HepG2 (cell line): ENCODE measurements around the gene C9orf78. TPM values are rescaled to one million over a fixed set of nuclear protein-coding genes. Genes with fewer than 3 reads are reported as not detected.
A peak's percentile ranks its signal among the peaks of the same experiment; 100 is the strongest.

Experiments used
- FOSL1 ChIP-seq: sonication (generic); formaldehyde crosslinking; IDR thresholded peaks from 2 replicates; pipeline ENCODE4 v1.9.0; 2021; ENCODE audit warnings: missing genetic modification reagents, borderline replicate concordance
- GMEB2 ChIP-seq: IDR thresholded peaks from 2 replicates; pipeline ENCODE4 v1.6.1; 2016; ENCODE audit warnings: missing biosample characterization, missing genetic modification reagents, low read depth
- HDAC6 ChIP-seq: fragments of 200-600 bp; sonication (generic); IDR thresholded peaks from 2 replicates; pipeline ENCODE4 v1.7.0; 2017; ENCODE audit warnings: mild to moderate bottlenecking, antibody characterized with exemption, low read length, low read depth
- HMG20A ChIP-seq: IDR thresholded peaks from 2 replicates; pipeline ENCODE4 v1.6.1; 2016; ENCODE audit warnings: borderline replicate concordance
- HNF1A ChIP-seq, 2 experiments: sonication (generic) in 1 of 2; formaldehyde crosslinking in 1 of 2; IDR thresholded peaks; 2 replicates each; pipeline versions ENCODE4 v1.4.0 to v1.6.1; 2016 to 2020; ENCODE audit warnings: borderline replicate concordance in 1 of 2, low read depth in 1 of 2, mild to moderate bottlenecking in 1 of 2, missing genetic modification reagents in 1 of 2
- IRF2 ChIP-seq: IDR thresholded peaks from 2 replicates; pipeline ENCODE4 v1.6.1; 2018; ENCODE audit warnings: missing genetic modification reagents, missing compliant biosample characterization
- KAT8 ChIP-seq: IDR thresholded peaks from 2 replicates; pipeline ENCODE4 v1.6.1; 2016; ENCODE audit warnings: missing genetic modification reagents, missing compliant biosample characterization
- MLLT10 ChIP-seq: sonication (generic); formaldehyde crosslinking; IDR thresholded peaks from 2 replicates; pipeline ENCODE4 v1.4.0; 2020; ENCODE audit warnings: missing genetic modification reagents
- NFAT5 ChIP-seq: sonication (generic); formaldehyde crosslinking; IDR thresholded peaks from 2 replicates; pipeline ENCODE4 v1.4.0; 2020; ENCODE audit warnings: missing genetic modification reagents
- NONO ChIP-seq, 2 experiments: fragments of 450-650 bp in 1 of 2; sonication (generic) in 1 of 2; formaldehyde crosslinking in 1 of 2; IDR thresholded peaks in 1 of 2; conservative IDR thresholded peaks in 1 of 2; 2 replicates each; pipeline versions ENCODE4 v1.6.1 to v1.8.0; 2017 to 2022; ENCODE audit warnings: mild to moderate bottlenecking in 1 of 2, missing genetic modification reagents in 1 of 2, moderate library complexity in 1 of 2
- POGK ChIP-seq: sonication (generic); formaldehyde crosslinking; conservative IDR thresholded peaks from 2 replicates; pipeline ENCODE4 v1.8.0; 2022; ENCODE audit warnings: mild to moderate bottlenecking, moderate library complexity, missing genetic modification reagents
- TFE3 ChIP-seq: IDR thresholded peaks from 2 replicates; pipeline ENCODE4 v1.6.1; 2016
- YEATS2 ChIP-seq: sonication (generic); formaldehyde crosslinking; IDR thresholded peaks from 2 replicates; pipeline ENCODE4 v1.4.0; 2020; ENCODE audit warnings: missing genetic modification reagents, borderline replicate concordance
- polyA plus RNA-seq, 8 experiments: library from polyadenylated mRNA; depleted of rRNA in 3 of 8; stranded (reverse) in 7 of 8; unstranded in 1 of 8; fragments of >200 nt; fragmentation: Illumina TruSeq in 4 of 8; extraction: Trizol in 4 of 8; gene quantifications; 2 replicates each; pipeline versions ENCODE4 v1.2.1 to v1.2.3, GENCODE V29; 2011 to 2016; ENCODE audit warnings: low read depth in 4 of 8, missing spikeins in 1 of 8, mixed read lengths in 1 of 8; ENCODE audit not compliant: insufficient read depth in 1 of 8
- total RNA-seq, 5 experiments: library from RNA; depleted of rRNA; stranded (reverse); fragments of >200 nt; fragmentation: Illumina TruSeq; extraction: Trizol; gene quantifications; 2 replicates each; pipeline ENCODE4 v1.2.3, GENCODE V29; 2016; ENCODE audit warnings: low read depth in 1 of 5

Gene C9orf78
- total and polyA plus RNA-seq, 2 of the 13 experiments (the other 11 are each of a cell fraction or from before 2014, with no cell fraction given), result 18.4 to 35.5 TPM

GRCh38 chr9:129823935-129824601 is 11.0 kb downstream of the C9orf78 start, which contains the start of gene TOR1A (continued):
- no peak; the same call in 1 of the 2 replicates for TF ChIP-seq HNF1A (IDR thresholded peaks at IDR 0.05; ENCODE audit: low read depth)
- peak; percentile 69; the same call in 1 of the 2 replicates for TF ChIP-seq HNF1A (CRISPR knock-in tag; IDR thresholded peaks at IDR 0.05; ENCODE audit: borderline replicate concordance)
- no peak for TF ChIP-seq MLLT10
- no peak for TF ChIP-seq NONO (IDR thresholded peaks at IDR 0.05)
- TF ChIP-seq NONO (CRISPR knock-in tag; conservative IDR thresholded peaks at IDR 0.05), result peak; percentile 91
- TF ChIP-seq GMEB2 (CRISPR knock-in tag), result 0 out of 2 replicates have a peak, but pooled peaks have one; percentile 27
- peak; percentile 98 for TF ChIP-seq KAT8
- TF ChIP-seq IRF2 (CRISPR knock-in tag), result peak; percentile 91
- no peak for TF ChIP-seq HMG20A (CRISPR knock-in tag)
- peak; percentile 80 for TF ChIP-seq TFE3 (CRISPR knock-in tag)
- TF ChIP-seq YEATS2 (CRISPR knock-in tag), result peak; percentile 97
- no peak for TF ChIP-seq FOSL1 (CRISPR knock-in tag)
- no peak for TF ChIP-seq HDAC6
- peak; percentile 81; the same call in 1 of the 2 replicates for TF ChIP-seq POGK
- peak; percentile 37; the same call in 1 of the 2 replicates for TF ChIP-seq NFAT5 (CRISPR knock-in tag)
